Kidney (tissue), 14 donors: ENCODE results near the gene HPCAL1. TPM values are rescaled to one million over a fixed set of nuclear protein-coding genes. Genes with fewer than 3 reads are reported as not detected.

Source experiments
- DNase-seq, 5 donors: peaks; one replicate each; pipeline ENCODE4 v3.0.0-alpha.2; 2013 to 2020
- FAIRE-seq: peaks from 2 replicates; lab custom pipeline; 2012; peaks lifted over from hg19 to GRCh38; lab: Jason Lieb, UNC
- H3K27ac ChIP-seq, 2 donors: one replicate each; pipeline ENCODE4 v1.7.0; 2013; ENCODE audit warnings: low read depth in 2 of 2, low read length in 2 of 2, inconsistent platforms in 1 of 2
- H3K27me3 ChIP-seq: one replicate; pipeline ENCODE4 v1.7.1; 2013; ENCODE audit warnings: low read length, inconsistent platforms; ENCODE audit not compliant: control insufficient read depth, insufficient read depth
- H3K36me3 ChIP-seq, 3 donors: one replicate each; pipeline versions ENCODE4 v1.7.0 to v1.7.1; 2013; ENCODE audit warnings: low read length in 3 of 3, control low read depth in 1 of 3, inconsistent platforms in 1 of 3; ENCODE audit not compliant: insufficient read depth in 3 of 3, control insufficient read depth in 2 of 3
- H3K4me1 ChIP-seq, 3 donors: one replicate each; pipeline versions ENCODE4 v1.7.0 to v1.7.1; 2013; ENCODE audit warnings: low read length in 3 of 3, inconsistent platforms in 1 of 3, low read depth in 1 of 3; ENCODE audit not compliant: control insufficient read depth in 2 of 3, insufficient read depth in 2 of 3
- H3K4me3 ChIP-seq, 3 donors: one replicate each; pipeline versions ENCODE4 v1.7.0 to v1.8.1; 2013; ENCODE audit warnings: low read length in 3 of 3, control low read depth in 1 of 3, inconsistent platforms in 1 of 3
- H3K9ac ChIP-seq, 3 donors: one replicate each; pipeline versions ENCODE4 v1.7.0 to v1.7.1; 2013; ENCODE audit warnings: low read length in 3 of 3, control low read depth in 1 of 3, inconsistent platforms in 1 of 3
- H3K9me3 ChIP-seq, 3 donors: one replicate each; pipeline versions ENCODE4 v1.7.0 to v1.7.1; 2013; ENCODE audit warnings: low read length in 3 of 3, control low read depth in 1 of 3, inconsistent platforms in 1 of 3; ENCODE audit not compliant: control insufficient read depth in 2 of 3, insufficient read depth in 1 of 3
- CTCF ChIP-seq: IDR thresholded peaks from 3 replicates; pipeline ENCODE4 v1.5.1; 2012; ENCODE audit warnings: mild to moderate bottlenecking, moderate library complexity, borderline replicate concordance; ENCODE audit not compliant: insufficient read depth; ENCODE audit errors: extremely low read depth
- intact Hi-C: fragments of 100-400 bp; cut with DNase I; formaldehyde crosslinking; loops from one replicate; pipeline ENCODE4 v1.11.1; 2022
- polyA plus RNA-seq: library from polyadenylated mRNA; stranded (reverse); fragments of 350-450 nt; fragmentation: Illumina TruSeq; extraction: RNeasy Lipid Tissue Mini Kit (QIAGEN cat#74804); gene quantifications from one replicate; pipeline ENCODE4 v1.2.3, GENCODE V29; 2014; ENCODE audit warnings: low read depth, low replicate concordance; ENCODE audit not compliant: insufficient read depth
- total RNA-seq: library from RNA; stranded (reverse); fragmentation: NEBNext Ultra II Directional; extraction: Animal tissue kit (Norgen Biotek cat#: 25700); gene quantifications from one replicate; pipeline ENCODE4 v1.2.1, GENCODE V29; 2021
- donor health status: control.
- donor health status: control.
- donor health status: control.
- donor health status: control.
- donor health status: control.
- donor health status: DM: yes; HTN: yes; CAD: no.
- donor health status: Normal renal cell carcinoma (clear cell type).

HPCAL1 gene
- total and polyA plus RNA-seq, 2 donors from 2014 or later: 47.3 to 121 TPM

- Histone ChIP-seq H3K4me1 (peaks cover 0 to 43% (median 37%) of the 10 kb centered on the region in 3 donors), H3K27me3 (no peaks in the 10 kb centered on the region), H3K4me3 (no peak overlapping the region), H3K9me3 (no peaks in the 10 kb centered on the region), H3K9ac (no peak overlapping the region), H3K27ac (peak overlapping the region; percentile 49 to 65), H3K36me3 (no peaks in the 10 kb centered on the region)
- TF ChIP-seq CTCF: no peak
- FAIRE-seq: no peak
- DNase-seq: no peak
- intact Hi-C loops: no loop called here
Measured at GRCh38 chr2:10326151-10326616, 23.5 kb downstream of the HPCAL1 start.

GRCh38 chr2:10326707-10327594, 24.2 kb downstream of the HPCAL1 start:
- no peak for FAIRE-seq
- Histone ChIP-seq H3K27me3 (no peaks in the 10 kb centered on the region), H3K9me3 (no peaks in the 10 kb centered on the region), H3K4me1 (peaks cover 0 to 49% (median 42%) of the 10 kb centered on the region in 3 donors), H3K27ac (peak overlapping the region in 1 of 2 donors; percentile 49), H3K4me3 (no peak overlapping the region), H3K36me3 (no peaks in the 10 kb centered on the region), H3K9ac (no peak overlapping the region)
- intact Hi-C loops: no loop called here
- no peak for DNase-seq
- no peak for TF ChIP-seq CTCF

GRCh38 chr2:10327896-10328669, 25.4 kb downstream of the HPCAL1 start:
- intact Hi-C loops: no loop called here
- H3K4me3 ChIP-seq: no peak overlapping the region
- DNase-seq: no peak
- peak overlapping the region in 1 of 2 donors; percentile 1 for H3K27ac ChIP-seq
- TF ChIP-seq CTCF: no peak
- H3K36me3 ChIP-seq: no peaks in the 10 kb centered on the region
- H3K9ac ChIP-seq: no peak overlapping the region
- no peaks in the 10 kb centered on the region for H3K27me3 ChIP-seq
- no peaks in the 10 kb centered on the region for H3K9me3 ChIP-seq
- no peak for FAIRE-seq
- peaks cover 0 to 50% (median 49%) of the 10 kb centered on the region in 3 donors for H3K4me1 ChIP-seq
